PFSK-1 (cell line): ENCODE measurements around the gene MORN1.

Experiments
- FOXP2 ChIP-seq: optimal IDR thresholded peaks from 2 replicates; pipeline ENCODE3; 2011; ENCODE audit warnings: borderline replicate concordance, control low read depth, inconsistent platforms; ENCODE audit not compliant: insufficient read depth; ENCODE audit errors: extremely low read length, extremely low read depth
- POLR2AphosphoS5 ChIP-seq: IDR thresholded peaks from 2 replicates; pipeline ENCODE4 v1.6.1; 2012; ENCODE audit warnings: low read depth, mild to moderate bottlenecking, control low read depth, low read length, moderate library complexity
- SIN3A ChIP-seq: IDR thresholded peaks from 2 replicates; pipeline ENCODE4 v1.6.1; 2012; ENCODE audit warnings: mild to moderate bottlenecking, low read length, moderate library complexity, borderline replicate concordance; ENCODE audit not compliant: insufficient read depth
- TAF1 ChIP-seq: IDR thresholded peaks from 2 replicates; pipeline ENCODE4 v1.6.1; 2012; ENCODE audit warnings: low read length, control low read depth, borderline replicate concordance; ENCODE audit not compliant: insufficient read depth
- TF ChIP-seq, protein P1 (sequence below), 2 experiments: IDR thresholded peaks; 2 replicates each; pipeline versions ENCODE4 v1.6.1 to v1.8.0; 2011 to 2012; ENCODE audit warnings: low read depth in 2 of 2, low read length in 2 of 2, control low read depth in 1 of 2, inconsistent platforms in 1 of 2, mild to moderate bottlenecking in 1 of 2, moderate library complexity in 1 of 2; ENCODE audit not compliant: insufficient read depth in 1 of 2

Gene MORN1

DNA sequence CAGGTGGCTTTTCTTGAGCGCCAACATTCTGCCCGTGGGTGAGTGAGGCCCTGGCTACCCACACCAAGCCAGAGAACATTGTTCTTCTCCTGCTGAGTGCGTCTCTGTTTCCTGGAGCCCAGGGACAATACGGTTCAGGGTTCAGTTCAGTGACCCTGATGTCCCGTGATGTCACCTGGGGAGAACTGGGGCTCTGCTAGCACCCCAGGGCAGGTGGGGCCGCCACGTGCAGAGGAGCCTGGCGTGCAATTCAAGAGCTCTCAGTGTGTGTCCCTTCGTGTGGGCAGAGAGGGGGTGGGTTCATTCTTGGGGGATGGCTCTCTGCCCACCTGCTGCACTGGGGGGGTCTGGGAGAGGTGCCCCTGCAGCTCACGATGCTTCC, 39.2 kb upstream of the MORN1 start:
- TF ChIP-seq TAF1 (no peak), SIN3A (no peak)
- TF ChIP-seq, protein P1, sequence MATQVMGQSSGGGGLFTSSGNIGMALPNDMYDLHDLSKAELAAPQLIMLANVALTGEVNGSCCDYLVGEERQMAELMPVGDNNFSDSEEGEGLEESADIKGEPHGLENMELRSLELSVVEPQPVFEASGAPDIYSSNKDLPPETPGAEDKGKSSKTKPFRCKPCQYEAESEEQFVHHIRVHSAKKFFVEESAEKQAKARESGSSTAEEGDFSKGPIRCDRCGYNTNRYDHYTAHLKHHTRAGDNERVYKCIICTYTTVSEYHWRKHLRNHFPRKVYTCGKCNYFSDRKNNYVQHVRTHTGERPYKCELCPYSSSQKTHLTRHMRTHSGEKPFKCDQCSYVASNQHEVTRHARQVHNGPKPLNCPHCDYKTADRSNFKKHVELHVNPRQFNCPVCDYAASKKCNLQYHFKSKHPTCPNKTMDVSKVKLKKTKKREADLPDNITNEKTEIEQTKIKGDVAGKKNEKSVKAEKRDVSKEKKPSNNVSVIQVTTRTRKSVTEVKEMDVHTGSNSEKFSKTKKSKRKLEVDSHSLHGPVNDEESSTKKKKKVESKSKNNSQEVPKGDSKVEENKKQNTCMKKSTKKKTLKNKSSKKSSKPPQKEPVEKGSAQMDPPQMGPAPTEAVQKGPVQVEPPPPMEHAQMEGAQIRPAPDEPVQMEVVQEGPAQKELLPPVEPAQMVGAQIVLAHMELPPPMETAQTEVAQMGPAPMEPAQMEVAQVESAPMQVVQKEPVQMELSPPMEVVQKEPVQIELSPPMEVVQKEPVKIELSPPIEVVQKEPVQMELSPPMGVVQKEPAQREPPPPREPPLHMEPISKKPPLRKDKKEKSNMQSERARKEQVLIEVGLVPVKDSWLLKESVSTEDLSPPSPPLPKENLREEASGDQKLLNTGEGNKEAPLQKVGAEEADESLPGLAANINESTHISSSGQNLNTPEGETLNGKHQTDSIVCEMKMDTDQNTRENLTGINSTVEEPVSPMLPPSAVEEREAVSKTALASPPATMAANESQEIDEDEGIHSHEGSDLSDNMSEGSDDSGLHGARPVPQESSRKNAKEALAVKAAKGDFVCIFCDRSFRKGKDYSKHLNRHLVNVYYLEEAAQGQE (IDR thresholded peaks at IDR 0.05; ENCODE audit: insufficient read depth in 1 of 2, low read depth in 2 of 2, low read length in 2 of 2): no peak

DNA sequence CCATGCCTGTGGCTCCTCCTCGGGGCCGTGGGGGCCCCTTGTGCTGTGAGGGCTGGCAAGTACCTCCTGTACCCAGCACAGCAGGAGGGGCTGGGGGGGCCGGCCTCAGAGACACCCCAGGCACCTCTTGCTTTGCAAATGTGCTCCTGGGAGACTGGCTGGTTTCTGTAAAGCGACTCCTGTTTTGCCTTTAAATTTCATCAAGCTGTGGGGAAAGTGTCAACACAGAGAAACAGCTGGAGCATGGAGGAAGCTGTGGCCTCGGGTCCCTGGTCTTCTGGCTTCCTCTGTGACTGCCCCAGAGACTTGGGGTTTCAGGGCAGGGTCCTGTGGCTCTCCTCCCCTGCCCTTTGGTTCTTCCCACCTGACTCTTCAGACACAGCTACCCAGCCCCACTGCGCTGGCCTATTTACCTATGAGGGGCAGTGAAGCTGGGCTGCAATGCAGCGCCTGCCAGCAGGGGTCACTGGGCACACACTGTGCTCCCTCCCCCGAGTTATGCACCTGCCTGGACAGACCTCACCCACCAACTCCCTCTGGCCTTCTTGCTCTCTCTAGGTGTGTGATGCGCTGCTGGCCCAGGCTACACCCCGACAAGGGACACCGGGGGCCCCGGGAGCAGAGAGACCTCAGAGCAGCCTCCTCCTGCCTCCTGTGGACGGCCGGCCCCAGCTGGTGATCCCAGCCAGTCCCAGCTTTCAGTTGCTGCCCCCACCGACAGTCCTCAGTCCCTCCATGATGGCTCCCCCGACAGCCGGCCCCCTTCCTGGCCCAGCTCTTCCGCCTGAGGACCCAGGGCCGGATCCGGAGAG, 38.6 kb upstream of the MORN1 start:
- TF ChIP-seq TAF1 (no peak), FOXP2 (no peak), SIN3A (no peak), POLR2AphosphoS5 (no peak)
- TF ChIP-seq, protein P1 (IDR thresholded peaks at IDR 0.05; ENCODE audit: insufficient read depth in 1 of 2, low read depth in 2 of 2, low read length in 2 of 2): no peak

DNA sequence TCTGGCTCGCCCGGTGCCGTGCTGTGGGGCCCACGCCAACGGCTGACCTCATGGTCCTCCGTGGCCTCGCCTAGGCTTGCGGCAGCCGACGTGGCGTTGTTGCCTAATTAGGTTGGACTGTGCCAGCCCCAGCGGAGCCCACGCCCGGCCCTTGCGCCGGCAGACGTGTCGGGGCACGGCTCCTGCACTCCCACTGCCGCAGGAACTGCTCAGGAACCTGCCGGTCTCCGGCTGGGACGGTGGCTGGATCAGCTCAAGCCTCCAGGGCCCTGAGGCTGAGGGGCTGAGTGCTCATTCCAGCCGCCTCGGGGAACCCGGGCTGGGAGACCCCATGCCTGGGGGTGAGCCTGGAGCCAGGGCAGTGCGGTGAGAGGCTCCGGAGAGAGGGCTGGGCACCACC, 37.1 kb upstream of the MORN1 start:
- TF ChIP-seq SIN3A (no peak), FOXP2 (no peak), TAF1 (no peak)
- TF ChIP-seq, protein P1 (IDR thresholded peaks at IDR 0.05; ENCODE audit: insufficient read depth in 1 of 2, low read depth in 2 of 2, low read length in 2 of 2): no peak

DNA sequence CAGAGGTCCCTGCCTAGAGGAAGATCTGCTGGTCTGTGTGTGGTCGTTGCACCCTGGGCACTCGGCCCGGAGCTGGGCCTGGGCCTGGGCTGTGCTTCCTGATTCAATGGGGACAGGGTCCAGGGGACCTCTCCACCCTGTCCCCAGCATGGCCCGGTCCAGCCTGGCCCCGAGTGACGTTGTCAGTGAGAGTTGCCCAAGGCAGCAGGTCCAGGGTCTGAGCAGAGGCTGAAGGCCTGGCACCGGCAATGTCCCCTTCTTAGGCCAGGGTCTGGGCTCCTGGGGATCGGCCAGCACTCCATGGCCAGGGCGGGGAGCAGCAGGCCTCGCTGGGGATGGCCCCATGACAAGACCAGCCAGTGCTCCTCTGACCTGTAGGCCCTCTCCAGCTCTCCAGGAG, 36.6 kb upstream of the MORN1 start:
- TF ChIP-seq TAF1 (no peak), SIN3A (no peak), FOXP2 (no peak), POLR2AphosphoS5 (no peak)
- TF ChIP-seq, protein P1 (IDR thresholded peaks at IDR 0.05; ENCODE audit: insufficient read depth in 1 of 2, low read depth in 2 of 2, low read length in 2 of 2): no peak

DNA sequence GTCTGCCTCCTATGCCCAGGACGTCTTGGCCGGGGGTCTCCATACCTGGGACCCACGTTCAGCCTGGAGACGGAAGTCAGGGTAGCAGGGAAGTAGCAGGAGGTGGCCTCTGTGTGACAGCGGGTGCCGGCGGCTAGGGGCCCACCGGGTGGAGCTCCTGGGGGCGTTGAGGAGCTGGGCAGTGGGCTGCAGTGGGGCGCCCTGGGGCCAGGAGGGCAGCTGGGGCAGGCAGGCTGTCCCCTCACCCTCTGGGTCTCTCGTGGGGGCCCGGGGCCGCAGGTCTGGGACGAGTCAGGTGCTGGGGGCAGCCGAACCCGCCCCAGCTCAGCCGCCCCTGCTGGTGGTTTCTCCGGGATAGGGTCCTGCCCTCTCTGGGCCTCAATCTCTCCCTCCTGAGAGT, 35.7 kb upstream of the MORN1 start:
- TF ChIP-seq SIN3A (no peak), POLR2AphosphoS5 (no peak), TAF1 (no peak), FOXP2 (no peak)
- TF ChIP-seq, protein P1 (IDR thresholded peaks at IDR 0.05; ENCODE audit: insufficient read depth in 1 of 2, low read depth in 2 of 2, low read length in 2 of 2): no peak
